ENCODE data around the gene FGF4. TPM values are rescaled to one million over a fixed set of nuclear protein-coding genes. Genes with fewer than 3 reads are reported as not detected.

FGF4 gene
- total RNA-seq, 2 donors from 2014 or later = not detected

GRCh38 chr11:69797737-69798528 lies 22.8 kb upstream of the FGF4 start:
- no peak overlapping the region for H3K4me3 ChIP-seq
- H3K9me3 ChIP-seq = no peaks in the 10 kb centered on the region
- no peaks in the 10 kb centered on the region for H3K4me1 ChIP-seq (ENCODE audit: control insufficient read depth in 1 of 2, low read depth in 2 of 2)
- DNase-seq (ENCODE audit: low spot score) (no peak), ATAC-seq (ENCODE audit: insufficient number of reproducible peaks, low FRiP score, low read depth) (no peak)
- H3K36me3 ChIP-seq = no peaks in the 10 kb centered on the region
- no peak for TF ChIP-seq CTCF (IDR thresholded peaks at IDR 0.05)
- no peak overlapping the region for H3K27ac ChIP-seq
- no peaks in the 10 kb centered on the region for H3K27me3 ChIP-seq (replicated peaks; ENCODE audit: insufficient read depth)

GRCh38 chr11:69797156-69797555 lies 22.0 kb upstream of the FGF4 start:
- ATAC-seq (ENCODE audit: insufficient number of reproducible peaks, low FRiP score, low read depth) (no peak), DNase-seq (ENCODE audit: low spot score) (no peak)
- no peaks in the 10 kb centered on the region for H3K9me3 ChIP-seq
- H3K36me3 ChIP-seq = no peaks in the 10 kb centered on the region
- no peaks in the 10 kb centered on the region for H3K4me1 ChIP-seq (ENCODE audit: control insufficient read depth in 1 of 2, low read depth in 2 of 2)
- no peaks in the 10 kb centered on the region for H3K27me3 ChIP-seq (replicated peaks; ENCODE audit: insufficient read depth)
- no peak for TF ChIP-seq CTCF (IDR thresholded peaks at IDR 0.05)
- no peak overlapping the region for H3K4me3 ChIP-seq
- no peak overlapping the region for H3K27ac ChIP-seq

- ATAC-seq (ENCODE audit: insufficient number of reproducible peaks, low FRiP score, low read depth) (no peak), DNase-seq (ENCODE audit: low spot score) (no peak)
- Histone ChIP-seq H3K4me1 (ENCODE audit: control insufficient read depth in 1 of 2, low read depth in 2 of 2) (peaks cover 0 to 3% of the 10 kb centered on the region in 2 donors), H3K9me3 (no peaks in the 10 kb centered on the region), H3K36me3 (no peaks in the 10 kb centered on the region), H3K27ac (no peak overlapping the region), H3K4me3 (no peak overlapping the region), H3K27me3 (replicated peaks; ENCODE audit: insufficient read depth) (no peaks in the 10 kb centered on the region)
- no peak for TF ChIP-seq CTCF (IDR thresholded peaks at IDR 0.05)
These were observed 20.9 kb upstream of the FGF4 start for GRCh38 chr11:69796063-69796462.

GRCh38 chr11:69791276-69792180 lies 16.4 kb upstream of the FGF4 start:
- ATAC-seq (ENCODE audit: insufficient number of reproducible peaks, low FRiP score, low read depth) (no peak), DNase-seq (ENCODE audit: low spot score) (no peak)
- H3K9me3 ChIP-seq = no peaks in the 10 kb centered on the region
- peaks cover 0 to 5% of the 10 kb centered on the region in 2 donors for H3K4me1 ChIP-seq (ENCODE audit: control insufficient read depth in 1 of 2, low read depth in 2 of 2)
- no peaks in the 10 kb centered on the region for H3K36me3 ChIP-seq
- no peak overlapping the region for H3K4me3 ChIP-seq
- no peaks in the 10 kb centered on the region for H3K27me3 ChIP-seq (replicated peaks; ENCODE audit: insufficient read depth)
- no peak for TF ChIP-seq CTCF (IDR thresholded peaks at IDR 0.05)
- no peak overlapping the region for H3K27ac ChIP-seq

DNA sequence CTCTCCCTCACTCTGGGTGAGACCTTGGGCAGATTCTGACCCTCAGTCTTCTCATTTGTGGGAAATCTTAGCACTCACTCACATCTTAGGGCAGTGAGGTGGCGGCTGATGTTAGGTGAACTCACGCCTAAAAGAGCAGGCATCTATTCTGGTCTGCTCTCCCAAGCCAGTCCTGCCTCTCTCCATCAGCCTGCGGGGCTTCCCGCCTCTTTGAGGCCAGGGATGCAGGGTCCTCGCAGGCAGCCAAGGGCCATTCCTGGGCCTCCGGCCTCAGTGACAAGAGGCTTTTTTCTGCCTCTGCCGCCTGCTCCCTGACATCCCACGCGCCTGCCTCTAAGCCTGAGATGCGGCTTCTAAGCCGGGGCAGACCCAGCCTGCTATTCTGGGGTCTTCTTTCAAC lies 13.8 kb upstream of the FGF4 start:
- Histone ChIP-seq H3K27me3 (replicated peaks; ENCODE audit: insufficient read depth) (no peaks in the 10 kb centered on the region), H3K4me3 (no peak overlapping the region), H3K27ac (no peak overlapping the region), H3K36me3 (no peaks in the 10 kb centered on the region), H3K9me3 (no peaks in the 10 kb centered on the region), H3K4me1 (ENCODE audit: control insufficient read depth in 1 of 2, low read depth in 2 of 2) (peaks cover 0 to 5% of the 10 kb centered on the region in 2 donors)
- TF ChIP-seq CTCF (IDR thresholded peaks at IDR 0.05) = no peak
- DNase-seq (ENCODE audit: low spot score) (no peak), ATAC-seq (ENCODE audit: insufficient number of reproducible peaks, low FRiP score, low read depth) (no peak)

All from thoracic aorta (tissue), 2 donors.